GM12878 (cell line): Measurements from ENCODE around the gene GARIN5B. TPM values are rescaled to one million over a fixed set of nuclear protein-coding genes. Genes with fewer than 3 reads are reported as not detected.

ENCODE experiments used
- ATAC-seq: fragments of 200-7000 bp; cut with Tn5 transposase; 3 replicates; pipeline ENCODE4 v1.9.1; 2020; ENCODE audit warnings: mild to moderate bottlenecking, moderate library complexity
- BruUV-seq: library from RNA; stranded (reverse); fragments of 400-500 nt; replicated peaks from 2 replicates; lab custom pipeline; 2021; lab: Mats Ljungman, UMichigan
- CTCF ChIA-PET: fragments of 300-600 bp; sonication (Branson Sonifier 250); formaldehyde crosslinking; extraction: SDS; loops from one replicate; lab custom pipeline; 2021; ENCODE audit warnings: inconsistent platforms; lab: Yijun Ruan, JAX
- POLR2A ChIA-PET: fragments of 350-600 bp; formaldehyde crosslinking; extraction: SDS; loops from one replicate; lab custom pipeline; 2021; ENCODE audit warnings: inconsistent platforms; lab: Charles Lee
- RAD21 ChIA-PET: fragments of 300-600 bp; sonication (Branson Sonifier 250); formaldehyde crosslinking; loops from one replicate; lab custom pipeline; 2023; ENCODE audit warnings: antibody characterized with exemption; ENCODE audit not compliant: unreplicated experiment; lab: Charles Lee
- SMC1A ChIA-PET: fragments of 300-600 bp; sonication (Branson Sonifier 250); formaldehyde crosslinking; loops from one replicate; lab custom pipeline; 2023; ENCODE audit not compliant: unreplicated experiment, uncharacterized antibody; lab: Charles Lee
- DNase-seq: peaks from one replicate; pipeline ENCODE4 v3.0.0-alpha.2; 2011; ENCODE audit warnings: low read depth, low spot score
- FAIRE-seq: peaks from 3 replicates; lab custom pipeline; 2011; peaks lifted over from hg19 to GRCh38; lab: Jason Lieb, UNC
- H2AFZ ChIP-seq: 2 replicates; pipeline ENCODE4 v1.6.0; 2011; ENCODE audit warnings: low read depth, low read length, control low read depth; ENCODE audit not compliant: control insufficient read depth
- H3K27ac ChIP-seq: 2 replicates; pipeline ENCODE4 v1.5.1; 2011; ENCODE audit warnings: control low read depth; ENCODE audit not compliant: control insufficient read depth, insufficient read depth
- H3K27me3 ChIP-seq, 2 experiments: replicated peaks in 1 of 2; 2 replicates each; pipeline versions ENCODE4 v1.6.0 to v1.6.1; 2011; ENCODE audit warnings: low read length in 1 of 2; ENCODE audit not compliant: control insufficient read depth in 2 of 2, insufficient read depth in 2 of 2
- H3K36me3 ChIP-seq, 2 experiments: 2 replicates each; pipeline ENCODE4 v1.5.1; 2011; ENCODE audit warnings: low read length in 1 of 2; ENCODE audit not compliant: control insufficient read depth in 2 of 2, insufficient read depth in 2 of 2
- H3K4me1 ChIP-seq: 2 replicates; pipeline ENCODE4 v1.6.1; 2011; ENCODE audit warnings: mild to moderate bottlenecking, low read length, moderate library complexity, mixed read lengths; ENCODE audit not compliant: control insufficient read depth, insufficient read depth
- H3K4me2 ChIP-seq: 2 replicates; pipeline ENCODE4 v1.6.0; 2011; ENCODE audit warnings: control low read depth; ENCODE audit not compliant: control insufficient read depth, insufficient read depth
- H3K4me3 ChIP-seq: fragments of 200-600 bp; sonication (generic); 2 replicates; pipeline ENCODE4 v1.5.1; 2016
- H3K79me2 ChIP-seq: 2 replicates; pipeline ENCODE4 v1.6.0; 2011; ENCODE audit warnings: low read length; ENCODE audit not compliant: control insufficient read depth, insufficient read depth
- H3K9ac ChIP-seq: 2 replicates; pipeline ENCODE4 v1.8.0; 2011; ENCODE audit warnings: low read length, control low read depth, mixed read lengths; ENCODE audit not compliant: control insufficient read depth, insufficient read depth
- H3K9me3 ChIP-seq: replicated peaks from 3 replicates; pipeline ENCODE4 v1.5.1; 2011; ENCODE audit warnings: mild to moderate bottlenecking, low read length; ENCODE audit not compliant: control insufficient read depth, insufficient read depth
- H4K20me1 ChIP-seq: 2 replicates; pipeline ENCODE4 v1.6.0; 2011; ENCODE audit not compliant: control insufficient read depth, insufficient read depth
- BCL11A ChIP-seq: IDR thresholded peaks from 2 replicates; pipeline ENCODE4 v1.6.1; 2011; ENCODE audit warnings: low read depth, low read length
- NR2C2 ChIP-seq: IDR thresholded peaks from 2 replicates; pipeline ENCODE4 v1.6.1; 2011; ENCODE audit warnings: borderline replicate concordance, low read depth; ENCODE audit not compliant: control insufficient read depth, insufficient read length
- SREBF1 ChIP-seq: IDR thresholded peaks from 2 replicates; pipeline ENCODE4 v1.6.1; 2012; ENCODE audit warnings: mild to moderate bottlenecking, low read length
- WGBS: methylation state at CpG from one replicate; pipeline ENCODE4 v1.1.6; 2016; ENCODE audit warnings: low lambda C conversion rate; ENCODE audit not compliant: insufficient replicate concordance, insufficient coverage; ENCODE audit errors: missing lambda C conversion rate; 5-methylcytosine and 5-hydroxymethylcytosine counted together
- in situ Hi-C: fragments of 300-500 bp; cut with MboI; formaldehyde crosslinking; loops from 9 replicates; pipeline ENCODE4 v1.14.3; 2018; ENCODE audit warnings: mixed read lengths
- intact Hi-C: fragments of 100-400 bp; cut with micrococcal nuclease; formaldehyde crosslinking; loops from one replicate; pipeline ENCODE4 v1.14.2; 2022; ENCODE audit not compliant: unreplicated experiment
- polyA plus RNA-seq, 11 experiments: library from polyadenylated mRNA; depleted of rRNA in 4 of 11; unstranded in 6 of 11; stranded (reverse) in 5 of 11; fragments of >200 nt; fragmentation: Nextera tagmentation in 4 of 11; fragmentation: Illumina TruSeq in 1 of 11; extraction: Ambion mirVana in 4 of 11; extraction: Trizol in 1 of 11; gene quantifications; 1 replicate in 1 of 11; 2 replicates in 10 of 11; pipeline versions ENCODE4 v1.2.1 to v1.2.3, GENCODE V29; 2011 to 2016; ENCODE audit warnings: inconsistent platforms in 2 of 11, missing spikeins in 2 of 11, low read depth in 1 of 11
- total RNA-seq, 4 experiments: library from RNA; depleted of rRNA in 3 of 4; stranded (reverse); fragments of >200 nt in 3 of 4; fragmentation: Illumina TruSeq in 1 of 4; extraction: Trizol in 1 of 4; gene quantifications; 2 replicates each; pipeline versions ENCODE4 v1.2.1 to v1.2.3, GENCODE V29; 2013 to 2021
- TF ChIP-seq, protein P1 (sequence below): fragments of 450-650 bp; formaldehyde crosslinking; IDR thresholded peaks from 2 replicates; pipeline ENCODE4 v1.4.0; 2022; ENCODE audit warnings: mild to moderate bottlenecking, moderate library complexity
- TF ChIP-seq, protein P2 (sequence below): fragments of 450-650 bp; IDR thresholded peaks from 2 replicates; pipeline ENCODE4 v1.6.1; 2018; ENCODE audit warnings: borderline replicate concordance, mild to moderate bottlenecking; ENCODE audit not compliant: partially characterized antibody
- TF ChIP-seq, protein P3 (sequence below): IDR thresholded peaks from 2 replicates; pipeline ENCODE4 v1.6.1; 2011; ENCODE audit warnings: borderline replicate concordance, low read depth, mild to moderate bottlenecking, moderate library complexity, low read length; ENCODE audit not compliant: insufficient read depth, poor library complexity, severe bottlenecking

The GARIN5B gene
- total and polyA plus RNA-seq, 10 of the 15 experiments (the other 5 are each of a cell fraction or from before 2014, with no cell fraction given): not detected

DNA sequence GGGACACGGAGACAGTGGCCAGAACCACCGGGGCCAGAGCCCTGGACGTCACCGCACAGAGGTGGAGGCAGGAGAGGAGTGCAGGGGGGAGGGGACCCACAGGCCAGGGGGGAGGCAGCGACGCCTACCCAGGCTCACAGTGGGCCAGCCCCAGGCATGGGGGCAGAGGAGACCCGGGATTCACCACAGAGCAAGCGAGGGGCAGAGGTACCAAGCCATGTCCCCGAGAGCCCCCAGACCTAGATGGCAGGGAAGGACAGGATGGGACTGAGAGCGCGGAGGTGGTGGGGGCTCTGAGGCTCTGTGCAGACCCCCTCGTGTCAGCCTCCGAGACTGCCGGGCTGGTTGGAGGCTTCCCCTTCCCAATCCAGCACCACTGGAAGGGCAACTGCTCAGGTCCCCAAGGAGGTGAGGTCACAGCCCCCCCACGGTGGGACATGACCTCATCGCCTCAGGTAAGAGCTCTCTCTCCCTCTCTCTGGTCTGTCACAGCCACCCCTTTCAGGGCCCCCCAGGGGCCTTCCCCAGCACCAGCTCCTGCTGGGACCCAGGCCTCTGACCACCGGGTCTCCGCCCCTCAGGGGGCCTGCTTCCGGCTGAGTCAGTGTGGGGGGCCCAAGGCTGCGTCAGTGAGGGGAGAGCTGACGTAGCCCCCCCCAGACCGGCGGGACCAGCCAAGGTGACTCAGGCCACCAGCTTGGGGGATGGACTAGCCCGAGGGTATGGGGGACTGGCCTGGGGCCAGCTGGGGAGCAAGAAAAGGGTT lies 9.4 kb upstream of the GARIN5B start:
- ChIA-PET CTCF (no interaction called here), POLR2A (no interaction called here), SMC1A (no interaction called here), RAD21 (no interaction called here)
- Histone ChIP-seq H3K9ac (no peak overlapping the region), H4K20me1 (no peaks in the 10 kb centered on the region), H3K4me1 (no peaks in the 10 kb centered on the region), H3K36me3 (no peaks in the 10 kb centered on the region), H2AFZ (no peak overlapping the region), H3K9me3 (no peaks in the 10 kb centered on the region), H3K79me2 (no peaks in the 10 kb centered on the region), H3K27ac (no peak overlapping the region), H3K4me3 (no peak overlapping the region), H3K4me2 (no peak overlapping the region), H3K27me3 (peaks cover 3 to 10% of the 10 kb centered on the region in 2 experiments)
- DNase-seq (no peak), ATAC-seq (peak; percentile 18; the same call in 2 of the 3 replicates), FAIRE-seq (no peak)
- intact Hi-C loops (no loop called here), in situ Hi-C loops (no loop called here)
- BruUV-seq: no TSS peak
- 22% methylated on average over 24 of the region's 24 CpGs for WGBS
- TF ChIP-seq, protein P1, sequence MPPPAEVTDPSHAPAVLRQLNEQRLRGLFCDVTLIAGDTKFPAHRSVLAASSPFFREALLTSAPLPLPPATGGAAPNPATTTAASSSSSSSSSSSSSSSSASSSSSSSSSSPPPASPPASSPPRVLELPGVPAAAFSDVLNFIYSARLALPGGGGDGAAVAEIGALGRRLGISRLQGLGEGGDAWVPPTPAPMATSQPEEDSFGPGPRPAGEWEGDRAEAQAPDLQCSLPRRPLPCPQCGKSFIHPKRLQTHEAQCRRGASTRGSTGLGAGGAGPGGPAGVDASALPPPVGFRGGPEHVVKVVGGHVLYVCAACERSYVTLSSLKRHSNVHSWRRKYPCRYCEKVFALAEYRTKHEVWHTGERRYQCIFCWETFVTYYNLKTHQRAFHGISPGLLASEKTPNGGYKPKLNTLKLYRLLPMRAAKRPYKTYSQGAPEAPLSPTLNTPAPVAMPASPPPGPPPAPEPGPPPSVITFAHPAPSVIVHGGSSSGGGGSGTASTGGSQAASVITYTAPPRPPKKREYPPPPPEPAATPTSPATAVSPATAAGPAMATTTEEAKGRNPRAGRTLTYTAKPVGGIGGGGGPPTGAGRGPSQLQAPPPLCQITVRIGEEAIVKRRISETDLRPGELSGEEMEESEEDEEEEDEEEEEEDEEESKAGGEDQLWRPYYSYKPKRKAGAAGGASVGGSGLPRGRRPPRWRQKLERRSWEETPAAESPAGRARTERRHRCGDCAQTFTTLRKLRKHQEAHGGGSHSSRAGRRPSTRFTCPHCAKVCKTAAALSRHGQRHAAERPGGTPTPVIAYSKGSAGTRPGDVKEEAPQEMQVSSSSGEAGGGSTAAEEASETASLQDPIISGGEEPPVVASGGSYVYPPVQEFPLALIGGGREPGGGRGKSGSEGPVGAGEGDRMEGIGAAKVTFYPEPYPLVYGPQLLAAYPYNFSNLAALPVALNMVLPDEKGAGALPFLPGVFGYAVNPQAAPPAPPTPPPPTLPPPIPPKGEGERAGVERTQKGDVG (CRISPR knock-in tag): no peak
- TF ChIP-seq, protein P2, sequence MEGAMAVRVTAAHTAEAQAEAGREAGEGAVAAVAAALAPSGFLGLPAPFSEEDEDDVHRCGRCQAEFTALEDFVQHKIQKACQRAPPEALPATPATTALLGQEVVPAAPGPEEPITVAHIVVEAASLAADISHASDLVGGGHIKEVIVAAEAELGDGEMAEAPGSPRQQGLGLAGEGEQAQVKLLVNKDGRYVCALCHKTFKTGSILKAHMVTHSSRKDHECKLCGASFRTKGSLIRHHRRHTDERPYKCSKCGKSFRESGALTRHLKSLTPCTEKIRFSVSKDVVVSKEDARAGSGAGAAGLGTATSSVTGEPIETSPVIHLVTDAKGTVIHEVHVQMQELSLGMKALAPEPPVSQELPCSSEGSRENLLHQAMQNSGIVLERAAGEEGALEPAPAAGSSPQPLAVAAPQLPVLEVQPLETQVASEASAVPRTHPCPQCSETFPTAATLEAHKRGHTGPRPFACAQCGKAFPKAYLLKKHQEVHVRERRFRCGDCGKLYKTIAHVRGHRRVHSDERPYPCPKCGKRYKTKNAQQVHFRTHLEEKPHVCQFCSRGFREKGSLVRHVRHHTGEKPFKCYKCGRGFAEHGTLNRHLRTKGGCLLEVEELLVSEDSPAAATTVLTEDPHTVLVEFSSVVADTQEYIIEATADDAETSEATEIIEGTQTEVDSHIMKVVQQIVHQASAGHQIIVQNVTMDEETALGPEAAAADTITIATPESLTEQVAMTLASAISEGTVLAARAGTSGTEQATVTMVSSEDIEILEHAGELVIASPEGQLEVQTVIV: no peak
- no peak for TF ChIP-seq BCL11A
- TF ChIP-seq, protein P3, sequence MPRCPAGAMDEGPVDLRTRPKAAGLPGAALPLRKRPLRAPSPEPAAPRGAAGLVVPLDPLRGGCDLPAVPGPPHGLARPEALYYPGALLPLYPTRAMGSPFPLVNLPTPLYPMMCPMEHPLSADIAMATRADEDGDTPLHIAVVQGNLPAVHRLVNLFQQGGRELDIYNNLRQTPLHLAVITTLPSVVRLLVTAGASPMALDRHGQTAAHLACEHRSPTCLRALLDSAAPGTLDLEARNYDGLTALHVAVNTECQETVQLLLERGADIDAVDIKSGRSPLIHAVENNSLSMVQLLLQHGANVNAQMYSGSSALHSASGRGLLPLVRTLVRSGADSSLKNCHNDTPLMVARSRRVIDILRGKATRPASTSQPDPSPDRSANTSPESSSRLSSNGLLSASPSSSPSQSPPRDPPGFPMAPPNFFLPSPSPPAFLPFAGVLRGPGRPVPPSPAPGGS: no peak
- TF ChIP-seq SREBF1: no peak
- no peak for TF ChIP-seq NR2C2
